ENCODE measurements around the gene TMEM132D. TPM values are rescaled to one million over a fixed set of nuclear protein-coding genes. Genes with fewer than 3 reads are reported as not detected.

TMEM132D gene
- total and polyA plus RNA-seq, 2 of the 8 experiments (the other 6 are each of a cell fraction or from before 2014, with no cell fraction given): 3.5 to 10.1 TPM

DNA sequence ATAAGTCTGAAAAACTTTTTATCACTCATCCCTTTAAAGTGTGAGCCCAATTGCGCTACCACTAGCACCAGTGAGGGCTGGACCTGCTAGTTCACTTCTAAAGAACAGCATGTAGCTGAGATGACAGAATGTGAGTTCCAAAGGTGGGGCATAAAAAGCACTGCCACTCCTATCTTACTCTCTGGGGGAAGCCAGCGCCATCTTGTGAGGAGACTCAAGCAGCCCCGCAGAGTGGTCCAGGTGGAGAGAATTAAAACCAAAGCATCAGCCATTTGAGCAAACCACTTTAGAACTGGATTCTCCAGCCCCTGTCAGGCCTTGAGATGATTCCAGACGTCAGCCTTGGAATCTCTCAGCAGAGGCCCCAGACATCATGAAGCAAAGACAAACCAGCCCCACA lies 39.9 kb downstream of the TMEM132D start:
- Histone ChIP-seq H3K79me1 (ENCODE audit: low read depth, low read length) (peaks cover 9% of the 10 kb centered on the region; the same call in 1 of the 2 replicates), H3K18ac (ENCODE audit: extremely low read depth, low read length) (no peak overlapping the region), H3K36me3 (ENCODE audit: control insufficient read depth in 2 of 4, insufficient read depth in 4 of 4, low read length in 3 of 4) (no peaks in the 10 kb centered on the region; a peak in 1 of 8 replicates), H4K8ac (ENCODE audit: extremely low read depth, insufficient read depth, low read length) (no peak overlapping the region), H4K91ac (replicated peaks; ENCODE audit: insufficient read length, low read length) (no peak overlapping the region), H2BK12ac (ENCODE audit: low read depth, low read length) (no peak overlapping the region), H3K9ac (replicated peaks in 1 of 4; ENCODE audit: extremely low read depth in 1 of 4, low read depth in 3 of 4, low read length in 3 of 4) (no peak overlapping the region), H2BK5ac (ENCODE audit: low read depth, low read length) (no peak overlapping the region), H3K4me1 (replicated peaks in 1 of 4; ENCODE audit: control insufficient read depth in 3 of 4, insufficient read depth in 4 of 4, low read length in 3 of 4) (peaks cover 3 to 7% (median 6%) of the 10 kb centered on the region in 4 experiments), H3K56ac (replicated peaks; ENCODE audit: insufficient read length, low read depth, low read length) (no peak overlapping the region), H3K4me3 (ENCODE audit: extremely low read depth in 1 of 4, insufficient read depth in 2 of 4, low read depth in 3 of 4, low read length in 4 of 4) (no peak overlapping the region), H3K27ac (ENCODE audit: low read depth, low read length) (no peak overlapping the region), H4K5ac (ENCODE audit: insufficient read length, low read depth, low read length) (no peak overlapping the region), H3K4ac (replicated peaks; ENCODE audit: insufficient read length, low read depth, low read length) (no peak overlapping the region), H3K4me2 (ENCODE audit: insufficient read depth in 1 of 2, low read depth in 2 of 2, low read length in 2 of 2) (no peak overlapping the region), H2BK120ac (replicated peaks; ENCODE audit: low read depth, low read length) (no peak overlapping the region), H4K20me1 (replicated peaks in 1 of 2; ENCODE audit: control insufficient read depth in 1 of 2, insufficient read depth in 2 of 2, low read length in 2 of 2) (no peaks in the 10 kb centered on the region), H2BK15ac (ENCODE audit: low read length) (no peak overlapping the region), H2AFZ (ENCODE audit: low read length) (no peak overlapping the region), H3K79me2 (ENCODE audit: control insufficient read depth in 1 of 2, insufficient read depth in 2 of 2, low read length in 2 of 2) (peaks cover 4 to 28% of the 10 kb centered on the region in 2 experiments; a peak in 3 of 4 replicates), H3K9me3 (ENCODE audit: insufficient read depth in 2 of 2, low read depth in 1 of 2, low read length in 1 of 2) (0 out of 4 replicates have a peak, but pooled peaks cover 0 to 4% of the 10 kb centered on the region in 2 experiments), H3K14ac (ENCODE audit: insufficient read length) (no peak overlapping the region), H3K23ac (ENCODE audit: insufficient read length) (no peak overlapping the region), H3K23me2 (ENCODE audit: low read depth, low read length) (no peaks in the 10 kb centered on the region), H2AK5ac (ENCODE audit: low read depth, low read length) (no peak overlapping the region), H2BK20ac (ENCODE audit: low read length) (no peak overlapping the region), H3K27me3 (replicated peaks in 1 of 4; ENCODE audit: control insufficient read depth in 3 of 4, extremely low read depth in 1 of 4, insufficient read depth in 3 of 4, low read length in 3 of 4) (no peaks in the 10 kb centered on the region)
- TF ChIP-seq GTF2F1 (IDR thresholded peaks at IDR 0.05; ENCODE audit: borderline replicate concordance, low read depth, low read length) (no peak), TAF1 (IDR thresholded peaks at IDR 0.05; ENCODE audit: low read depth, low read length) (no peak), RAD21 (IDR thresholded peaks at IDR 0.05 in 1 of 2, conservative IDR thresholded peaks at IDR 0.05 in 1 of 2; ENCODE audit: low read depth in 2 of 2, low read length in 2 of 2) (peak; percentile 70 to 74), MAFK (IDR thresholded peaks at IDR 0.05; ENCODE audit: low read depth, low read length) (no peak), HDAC2 (IDR thresholded peaks at IDR 0.05; ENCODE audit: borderline replicate concordance in 1 of 2, low read depth in 2 of 2, low read length in 2 of 2) (no peak), YY1 (IDR thresholded peaks at IDR 0.05; ENCODE audit: low read depth, low read length) (peak; percentile 84)
- TF ChIP-seq, protein P1, sequence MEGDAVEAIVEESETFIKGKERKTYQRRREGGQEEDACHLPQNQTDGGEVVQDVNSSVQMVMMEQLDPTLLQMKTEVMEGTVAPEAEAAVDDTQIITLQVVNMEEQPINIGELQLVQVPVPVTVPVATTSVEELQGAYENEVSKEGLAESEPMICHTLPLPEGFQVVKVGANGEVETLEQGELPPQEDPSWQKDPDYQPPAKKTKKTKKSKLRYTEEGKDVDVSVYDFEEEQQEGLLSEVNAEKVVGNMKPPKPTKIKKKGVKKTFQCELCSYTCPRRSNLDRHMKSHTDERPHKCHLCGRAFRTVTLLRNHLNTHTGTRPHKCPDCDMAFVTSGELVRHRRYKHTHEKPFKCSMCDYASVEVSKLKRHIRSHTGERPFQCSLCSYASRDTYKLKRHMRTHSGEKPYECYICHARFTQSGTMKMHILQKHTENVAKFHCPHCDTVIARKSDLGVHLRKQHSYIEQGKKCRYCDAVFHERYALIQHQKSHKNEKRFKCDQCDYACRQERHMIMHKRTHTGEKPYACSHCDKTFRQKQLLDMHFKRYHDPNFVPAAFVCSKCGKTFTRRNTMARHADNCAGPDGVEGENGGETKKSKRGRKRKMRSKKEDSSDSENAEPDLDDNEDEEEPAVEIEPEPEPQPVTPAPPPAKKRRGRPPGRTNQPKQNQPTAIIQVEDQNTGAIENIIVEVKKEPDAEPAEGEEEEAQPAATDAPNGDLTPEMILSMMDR (IDR thresholded peaks at IDR 0.05; ENCODE audit: control extremely low read depth in 1 of 3, insufficient read depth in 1 of 3, low read depth in 1 of 3, low read length in 3 of 3): peak; percentile 31 to 53 (median 39); a peak in 3 of 4 replicates
- FAIRE-seq (peak; percentile 24), DNase-seq (ENCODE audit: low read depth in 1 of 2, low spot score in 2 of 2) (no peak)
- ChIA-PET CTCF (ENCODE audit: partially characterized antibody) (interaction anchor here (1.2 to 1.8 kb wide), 5 partner anchors 8 to 406 kb away, joined by 3 to 5 read pairs (median 4); no protein-coding TSS in a partner anchor), POLR2A (ENCODE audit: partially characterized antibody) (interaction anchor here (0.6 to 2.6 kb wide), 4 partner anchors 9 to 723 kb away, joined by 4 to 11 read pairs (median 4); no protein-coding TSS in a partner anchor)
- WGBS, 2 experiments (ENCODE audit: extremely low coverage in 1 of 2, insufficient coverage in 1 of 2, insufficient read length in 1 of 2, insufficient replicate concordance in 2 of 2, low coverage in 1 of 2, low lambda C conversion rate in 2 of 2, missing lambda C conversion rate in 1 of 2): 68% methylated on average over 4 of the region's 4 CpGs; no CpG with 5 or more reads in 1 of the 2 experiments

Data from H1 (cell line).